Tibial nerve (tissue), 4 donors: Measurements from ENCODE around the gene RAB14. TPM values are rescaled to one million over a fixed set of nuclear protein-coding genes. Genes with fewer than 3 reads are reported as not detected.

ENCODE experiments used
- DNase-seq, 2 donors: peaks; one replicate each; pipeline ENCODE4 v3.0.0-alpha.2; 2019; ENCODE audit warnings: low spot score in 2 of 2
- H3K27ac ChIP-seq, 4 donors: fragments of 200-600 bp; sonication (generic) in 3 of 4; one replicate each; pipeline ENCODE4 v1.5.1; 2017 to 2019; ENCODE audit warnings: mild to moderate bottlenecking in 1 of 4
- H3K27me3 ChIP-seq, 2 donors: fragments of 200-600 bp; sonication (generic) in 1 of 2; one replicate each; pipeline versions ENCODE4 v1.5.1 to v1.6.0; 2017 to 2019
- H3K36me3 ChIP-seq, 3 donors: fragments of 200-600 bp; sonication (generic); one replicate each; pipeline ENCODE4 v1.5.1; 2018 to 2019
- H3K4me1 ChIP-seq, 4 donors: fragments of 200-600 bp; sonication (generic) in 3 of 4; one replicate each; pipeline ENCODE4 v1.5.1; 2017 to 2019
- H3K4me3 ChIP-seq, 4 donors: fragments of 200-600 bp; sonication (generic) in 3 of 4; one replicate each; pipeline ENCODE4 v1.5.1; 2017 to 2019; ENCODE audit warnings: mild to moderate bottlenecking in 1 of 4, moderate library complexity in 1 of 4
- H3K9me3 ChIP-seq, 4 donors: fragments of 200-600 bp; sonication (generic) in 3 of 4; one replicate each; pipeline ENCODE4 v1.5.1; 2017 to 2019
- EP300 ChIP-seq, 2 donors: sonication (generic); formaldehyde crosslinking; IDR thresholded peaks; one replicate each; pipeline ENCODE4 v1.6.1; 2017; ENCODE audit warnings: antibody characterized with exemption in 2 of 2, mild to moderate bottlenecking in 1 of 2
- POLR2A ChIP-seq, 2 donors: fragments of 450-650 bp; IDR thresholded peaks; one replicate each; pipeline ENCODE4 v1.6.1; 2017; ENCODE audit warnings: antibody characterized with exemption in 2 of 2, mild to moderate bottlenecking in 2 of 2, moderate library complexity in 2 of 2
- WGBS, 2 donors: methylation state at CpG; one replicate each; pipeline ENCODE4 v1.1.5; 2018; 5-methylcytosine and 5-hydroxymethylcytosine counted together
- total RNA-seq, 4 donors: library from RNA; depleted of rRNA; stranded (reverse); fragments of >200 nt; gene quantifications; one replicate each; pipeline ENCODE4 v1.1.0, GENCODE V29; 2016
- TF ChIP-seq, protein P1 (sequence below), 5 experiments: fragments of 200-600 bp in 3 of 5; fragments of 450-650 bp in 2 of 5; sonication (generic) in 3 of 5; IDR thresholded peaks; one replicate each; pipeline ENCODE4 v1.5.1; 2016 to 2019; ENCODE audit warnings: antibody characterized with exemption in 5 of 5, mild to moderate bottlenecking in 3 of 5, moderate library complexity in 2 of 5

The RAB14 gene
- total RNA-seq, 4 donors from 2014 or later, result 36.3 to 45.4 (median 40.6) TPM

DNA sequence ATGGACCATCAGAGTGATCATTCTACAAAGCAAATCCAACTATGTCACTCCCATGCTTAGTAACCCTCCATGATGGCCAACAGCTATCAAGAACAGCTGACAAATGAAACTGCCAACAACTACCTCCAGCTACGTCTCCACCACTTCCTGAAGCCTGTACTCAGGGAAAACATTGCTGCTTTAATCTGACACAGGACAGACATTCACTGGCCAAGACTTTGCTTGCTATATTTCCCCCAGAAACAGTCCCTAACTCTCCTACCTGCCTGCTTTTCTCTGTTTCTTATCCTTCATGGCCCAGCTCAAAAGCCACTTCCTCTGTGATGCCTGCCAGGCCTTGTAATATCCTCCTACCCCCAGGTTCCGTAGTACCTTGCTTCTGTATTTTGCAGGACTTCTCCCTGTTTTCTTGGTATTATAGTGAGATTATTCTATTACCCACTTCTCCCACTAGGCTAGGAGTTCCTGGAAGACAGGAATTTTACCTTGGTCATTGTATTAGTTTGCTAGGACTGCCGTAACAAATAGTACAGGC lies 14.7 kb upstream of the RAB14 start:
- no peak for DNase-seq

DNA sequence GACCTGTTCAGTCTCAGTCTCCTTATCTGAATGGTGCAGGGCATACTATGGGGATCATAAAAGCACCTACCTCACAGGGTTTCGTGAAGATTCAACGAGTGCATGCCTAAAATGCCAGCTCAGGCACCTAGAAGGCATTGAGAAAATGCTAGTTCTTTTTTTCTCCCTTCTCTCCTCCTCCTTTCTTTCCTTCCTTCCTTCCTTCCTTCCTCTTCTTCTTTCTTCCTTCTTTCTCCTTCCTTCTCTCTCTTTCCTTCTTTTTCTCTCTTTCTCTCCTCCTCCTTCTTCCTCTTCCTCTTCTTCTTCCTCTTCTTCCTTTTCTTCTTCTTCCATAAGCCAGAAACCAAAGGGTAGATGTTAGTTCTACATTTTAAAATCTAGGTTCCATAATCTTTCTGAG lies 12.3 kb upstream of the RAB14 start:
- no peak overlapping the region for H3K4me3 ChIP-seq
- H3K27me3 ChIP-seq, result no peaks in the 10 kb centered on the region
- H3K9me3 ChIP-seq, result no peaks in the 10 kb centered on the region
- H3K4me1 ChIP-seq, result peaks cover 0 to 8% (median 0%) of the 10 kb centered on the region in 4 donors
- TF ChIP-seq EP300 (IDR thresholded peaks at IDR 0.05) (no peak), POLR2A (IDR thresholded peaks at IDR 0.05) (no peak)
- TF ChIP-seq, protein P1, sequence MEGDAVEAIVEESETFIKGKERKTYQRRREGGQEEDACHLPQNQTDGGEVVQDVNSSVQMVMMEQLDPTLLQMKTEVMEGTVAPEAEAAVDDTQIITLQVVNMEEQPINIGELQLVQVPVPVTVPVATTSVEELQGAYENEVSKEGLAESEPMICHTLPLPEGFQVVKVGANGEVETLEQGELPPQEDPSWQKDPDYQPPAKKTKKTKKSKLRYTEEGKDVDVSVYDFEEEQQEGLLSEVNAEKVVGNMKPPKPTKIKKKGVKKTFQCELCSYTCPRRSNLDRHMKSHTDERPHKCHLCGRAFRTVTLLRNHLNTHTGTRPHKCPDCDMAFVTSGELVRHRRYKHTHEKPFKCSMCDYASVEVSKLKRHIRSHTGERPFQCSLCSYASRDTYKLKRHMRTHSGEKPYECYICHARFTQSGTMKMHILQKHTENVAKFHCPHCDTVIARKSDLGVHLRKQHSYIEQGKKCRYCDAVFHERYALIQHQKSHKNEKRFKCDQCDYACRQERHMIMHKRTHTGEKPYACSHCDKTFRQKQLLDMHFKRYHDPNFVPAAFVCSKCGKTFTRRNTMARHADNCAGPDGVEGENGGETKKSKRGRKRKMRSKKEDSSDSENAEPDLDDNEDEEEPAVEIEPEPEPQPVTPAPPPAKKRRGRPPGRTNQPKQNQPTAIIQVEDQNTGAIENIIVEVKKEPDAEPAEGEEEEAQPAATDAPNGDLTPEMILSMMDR (IDR thresholded peaks at IDR 0.05), result no peak
- no peak overlapping the region for H3K27ac ChIP-seq
- 73 to 93% methylated on average over 2 of the region's 2 CpGs for WGBS, 2 donors
- DNase-seq, result no peak
- H3K36me3 ChIP-seq, result no peaks in the 10 kb centered on the region

More for the DNA sequence above, 14.7 kb upstream of the RAB14 start:
- no peak overlapping the region for H3K27ac ChIP-seq
- TF ChIP-seq POLR2A (IDR thresholded peaks at IDR 0.05) (no peak), EP300 (IDR thresholded peaks at IDR 0.05) (no peak)
- TF ChIP-seq, protein P1 (IDR thresholded peaks at IDR 0.05), result no peak
- no peaks in the 10 kb centered on the region for H3K9me3 ChIP-seq
- peaks cover 0 to 11% (median 0%) of the 10 kb centered on the region in 4 donors for H3K4me1 ChIP-seq
- no peaks in the 10 kb centered on the region for H3K27me3 ChIP-seq
- WGBS, 2 donors, result 88 to 92% methylated on average over 3 of the region's 3 CpGs
- no peak overlapping the region for H3K4me3 ChIP-seq
- H3K36me3 ChIP-seq, result no peaks in the 10 kb centered on the region

DNA sequence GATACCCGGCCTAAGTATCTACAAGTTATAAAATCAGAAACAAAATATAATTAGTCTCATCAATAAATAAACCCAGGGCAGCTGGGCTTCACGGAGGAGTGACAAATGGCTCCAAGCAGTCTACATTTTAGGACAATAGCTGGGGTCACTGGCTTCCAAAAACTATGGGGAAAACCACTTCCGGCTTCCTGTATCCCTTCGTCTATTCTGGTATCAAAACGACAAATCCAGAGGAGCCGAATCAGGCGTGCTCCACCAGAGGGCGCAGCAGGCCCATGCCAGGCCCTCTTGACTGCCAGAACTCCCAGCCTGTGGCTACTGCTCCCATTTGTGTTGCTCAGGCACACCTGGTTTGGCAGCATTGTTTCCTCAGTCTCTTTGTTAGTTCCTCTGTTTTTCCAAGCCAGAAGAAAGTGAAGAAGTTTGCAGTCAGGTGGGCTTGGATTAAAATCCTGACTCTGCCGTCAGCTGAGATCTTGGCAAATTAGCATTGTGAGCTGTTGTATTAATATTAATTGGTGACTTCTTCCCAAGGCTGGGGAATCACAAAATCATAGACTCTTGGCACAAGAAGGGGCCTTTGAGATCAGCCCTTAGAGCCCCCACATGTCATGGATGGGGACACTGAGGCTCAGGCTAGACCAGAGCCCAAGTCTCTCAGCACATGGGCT lies 11.6 kb upstream of the RAB14 start:
- Histone ChIP-seq H3K27me3 (no peaks in the 10 kb centered on the region), H3K4me3 (no peak overlapping the region), H3K9me3 (no peaks in the 10 kb centered on the region), H3K36me3 (no peaks in the 10 kb centered on the region), H3K4me1 (peaks cover 0 to 8% (median 0%) of the 10 kb centered on the region in 4 donors), H3K27ac (peak overlapping the region; percentile 43 to 81 (median 63))
- peak; percentile 87 to 91 for DNase-seq
- 21 to 22% methylated on average over 9 of the region's 9 CpGs for WGBS, 2 donors
- no peak for TF ChIP-seq POLR2A (IDR thresholded peaks at IDR 0.05)
- TF ChIP-seq, protein P1 (IDR thresholded peaks at IDR 0.05), result peak; percentile 89 to 96 (median 94)
- peak in 1 of 2 donors; percentile 77 for TF ChIP-seq EP300 (IDR thresholded peaks at IDR 0.05)

DNA sequence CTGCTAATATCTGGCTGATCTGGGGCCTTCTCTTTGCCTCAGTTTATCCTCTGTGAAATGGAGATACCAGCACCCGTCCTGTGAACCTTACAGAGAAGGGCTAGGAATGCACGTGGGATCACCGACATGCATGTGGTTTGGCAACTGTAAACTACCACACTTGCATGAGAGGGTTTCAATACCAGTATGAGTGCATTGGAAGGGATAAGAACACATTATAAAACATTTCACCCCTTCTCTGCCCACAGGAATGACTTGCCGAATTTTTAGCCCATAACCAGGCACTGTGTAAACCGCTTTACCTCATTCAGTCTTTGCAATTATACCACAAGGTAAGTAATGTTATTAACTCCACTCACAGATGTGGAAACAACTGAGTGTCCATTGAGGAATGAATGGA lies 8.9 kb upstream of the RAB14 start:
- no peaks in the 10 kb centered on the region for H3K36me3 ChIP-seq
- no peaks in the 10 kb centered on the region for H3K9me3 ChIP-seq
- no peaks in the 10 kb centered on the region for H3K27me3 ChIP-seq
- 76 to 93% methylated on average over 5 of the region's 5 CpGs for WGBS, 2 donors
- no peak overlapping the region for H3K27ac ChIP-seq
- TF ChIP-seq EP300 (IDR thresholded peaks at IDR 0.05) (no peak), POLR2A (IDR thresholded peaks at IDR 0.05) (no peak)
- TF ChIP-seq, protein P1 (IDR thresholded peaks at IDR 0.05), result no peak
- no peak for DNase-seq
- H3K4me3 ChIP-seq, result no peak overlapping the region
- H3K4me1 ChIP-seq, result peaks cover 0 to 8% (median 3%) of the 10 kb centered on the region in 4 donors

DNA sequence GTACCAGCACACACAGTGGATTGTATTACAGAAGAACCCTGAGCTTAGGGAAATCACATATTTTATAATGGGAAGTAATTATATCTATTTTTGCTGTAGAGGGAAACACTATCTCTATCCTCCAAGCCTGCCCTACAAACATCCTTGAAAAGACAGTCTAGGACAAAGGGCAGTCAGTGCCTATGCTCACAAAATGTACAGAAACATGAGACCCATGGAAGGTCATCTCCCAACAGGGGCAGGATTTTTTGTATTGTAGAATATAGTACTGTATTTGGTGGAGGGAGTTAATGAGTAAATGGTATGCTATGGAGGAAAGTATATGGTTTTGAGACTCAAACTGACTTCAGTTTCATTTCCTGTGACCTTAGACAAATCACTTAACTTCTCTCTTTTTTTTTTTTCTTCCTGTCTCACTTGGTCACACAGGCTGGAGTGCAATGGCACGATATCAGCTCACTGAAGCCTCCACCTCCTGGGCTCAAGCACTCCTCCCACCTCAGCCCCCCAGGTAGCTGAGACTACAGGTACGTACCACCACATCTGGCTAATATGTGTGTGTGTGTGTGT lies 5.8 kb upstream of the RAB14 start:
- Histone ChIP-seq H3K4me3 (no peak overlapping the region), H3K4me1 (peaks cover 0 to 6% (median under 1%) of the 10 kb centered on the region in 4 donors), H3K36me3 (no peaks in the 10 kb centered on the region), H3K27me3 (no peaks in the 10 kb centered on the region), H3K27ac (no peak overlapping the region), H3K9me3 (no peaks in the 10 kb centered on the region)
- DNase-seq, result no peak
- WGBS, 2 donors, result 77 to 83% methylated on average over 2 of the region's 2 CpGs
- TF ChIP-seq EP300 (IDR thresholded peaks at IDR 0.05) (no peak), POLR2A (IDR thresholded peaks at IDR 0.05) (no peak)
- TF ChIP-seq, protein P1 (IDR thresholded peaks at IDR 0.05), result no peak
